ENCODE measurements around the gene DNAJB4.
"Not testable (repeated sequence)": the region's sequence is repeated elsewhere in the genome, so short reads cannot be mapped to it uniquely, and the experiment has no call there.

The DNAJB4 gene

GRCh38 chr1:78040484-78041089 is 35.8 kb downstream of the DNAJB4 start:
- no peak for DNase-seq

- no peak for DNase-seq
These were observed 38.7 kb downstream of the DNAJB4 start for GRCh38 chr1:78043436-78043835.

- DNase-seq, result no peak
These were observed 40.2 kb downstream of the DNAJB4 start for GRCh38 chr1:78044796-78045562.

- no peak for DNase-seq
These were observed 40.8 kb downstream of the DNAJB4 start for GRCh38 chr1:78045563-78045925.

GRCh38 chr1:78045926-78046778 is 41.4 kb downstream of the DNAJB4 start, which contains the start of gene GIPC2:
GIPC2 (plus strand) TSS chr1:78045966; CDS start chr1:78046095, 129 bp downstream.
- peak; percentile 20 for DNase-seq

- no peak for DNase-seq
These were observed 42.4 kb downstream of the DNAJB4 start for GRCh38 chr1:78047106-78047505.

GRCh38 chr1:78047631-78048030 is 42.9 kb downstream of the DNAJB4 start:
- DNase-seq, result no peak

- no peak for DNase-seq
These were observed 43.7 kb downstream of the DNAJB4 start for GRCh38 chr1:78048446-78048845.

GRCh38 chr1:78049396-78049795 is 44.7 kb downstream of the DNAJB4 start:
- no peak for DNase-seq

GRCh38 chr1:78051005-78051404 is 46.3 kb downstream of the DNAJB4 start:
- no peak for DNase-seq

GRCh38 chr1:78052685-78053405 is 48.1 kb downstream of the DNAJB4 start:
- DNase-seq, result no peak

GRCh38 chr1:78053498-78053897 is 48.8 kb downstream of the DNAJB4 start:
- no peak for DNase-seq

GRCh38 chr1:78054559-78054958 is 49.8 kb downstream of the DNAJB4 start:
- no peak for DNase-seq

- no peak for DNase-seq
These were observed 50.2 kb downstream of the DNAJB4 start for GRCh38 chr1:78054972-78055371.

- DNase-seq, result no peak
These were observed 50.9 kb downstream of the DNAJB4 start for GRCh38 chr1:78055565-78056132.

- DNase-seq, result no peak
These were observed 53.9 kb downstream of the DNAJB4 start for GRCh38 chr1:78058670-78059069.

- no peak for DNase-seq
These were observed 56.3 kb downstream of the DNAJB4 start for GRCh38 chr1:78060857-78061563.

- DNase-seq, result no peak
These were observed 57.2 kb downstream of the DNAJB4 start for GRCh38 chr1:78061825-78062523.

GRCh38 chr1:78064886-78065285 is 60.1 kb downstream of the DNAJB4 start:
- not testable (repeated sequence) for DNase-seq

All from activated CD8-positive, alpha-beta memory T cell treated with anti-CD3 and anti-CD28 coated beads, Interleukin-2, amount 50 U/mL, for 4 hours (primary cell).